Measurements from ENCODE around the gene RANBP9. TPM values are rescaled to one million over a fixed set of nuclear protein-coding genes. Genes with fewer than 3 reads are reported as not detected.

Gene RANBP9
- total and polyA plus RNA-seq, 2 of the 13 experiments (the other 11 are each of a cell fraction or from before 2014, with no cell fraction given): 26.6 to 30.6 TPM

- TF ChIP-seq ZNF713 (CRISPR knock-in tag; IDR thresholded peaks at IDR 0.05) (peak; percentile 95), ZNF652 (CRISPR knock-in tag; IDR thresholded peaks at IDR 0.05; ENCODE audit: borderline replicate concordance, low read depth) (no peak; the same call in 1 of the 2 replicates), TCF7 (IDR thresholded peaks at IDR 0.05; ENCODE audit: low read depth) (peak; percentile 20; the same call in 1 of the 2 replicates), ZNF33A (CRISPR knock-in tag; IDR thresholded peaks at IDR 0.05; ENCODE audit: borderline replicate concordance) (peak; percentile 99), MBNL3 (CRISPR knock-in tag; conservative IDR thresholded peaks at IDR 0.05) (0 out of 2 replicates have a peak, but pooled peaks have one; percentile 77), FOXJ3 (CRISPR knock-in tag; IDR thresholded peaks at IDR 0.05; ENCODE audit: borderline replicate concordance) (peak; percentile 80; the same call in 1 of the 2 replicates), HOXA3 (CRISPR knock-in tag; IDR thresholded peaks at IDR 0.05) (peak; percentile 98), ZBTB8A (CRISPR knock-in tag; IDR thresholded peaks at IDR 0.05; ENCODE audit: borderline replicate concordance, low read depth) (no peak), GFI1 (CRISPR knock-in tag; IDR thresholded peaks at IDR 0.05; ENCODE audit: borderline replicate concordance) (peak; percentile 55; the same call in 1 of the 2 replicates), KLF15 (CRISPR knock-in tag; IDR thresholded peaks at IDR 0.05; ENCODE audit: borderline replicate concordance) (peak; percentile 89), ISX (CRISPR knock-in tag; conservative IDR thresholded peaks at IDR 0.05) (no peak; the same call in 1 of the 2 replicates)
Measured at GRCh38 chr6:13614926-13615791, 96.5 kb downstream of the RANBP9 start, which contains the start of gene NOL7 (continued).
